Effector CD4-positive, alpha-beta T cell (primary cell): ENCODE data around the gene WDR26.
"Not testable (repeated sequence)": the region's sequence is repeated elsewhere in the genome, so short reads cannot be mapped to it uniquely, and the experiment has no call there.

Source experiments
- DNase-seq: peaks from one replicate; pipeline ENCODE4 v3.0.0-alpha.2; 2020

The WDR26 gene

GRCh38 chr1:224343679-224344078, 90.9 kb downstream of the WDR26 start:
- no peak for DNase-seq

- DNase-seq, result not testable (repeated sequence)
These were observed 93.9 kb downstream of the WDR26 start for GRCh38 chr1:224340453-224341384.

GRCh38 chr1:224339442-224340033, 95.1 kb downstream of the WDR26 start:
- DNase-seq, result no peak

GRCh38 chr1:224338150-224338838, 96.3 kb downstream of the WDR26 start:
- no peak for DNase-seq
